Kidney (tissue), 14 donors: ENCODE results near the gene CCDC15. TPM values are rescaled to one million over a fixed set of nuclear protein-coding genes. Genes with fewer than 3 reads are reported as not detected.

ENCODE experiments used
- DNase-seq, 5 donors: peaks; one replicate each; pipeline ENCODE4 v3.0.0-alpha.2; 2013 to 2020
- FAIRE-seq: peaks from 2 replicates; lab custom pipeline; 2012; peaks lifted over from hg19 to GRCh38; lab: Jason Lieb, UNC
- H3K27ac ChIP-seq, 2 donors: one replicate each; pipeline ENCODE4 v1.7.0; 2013; ENCODE audit warnings: low read depth in 2 of 2, low read length in 2 of 2, inconsistent platforms in 1 of 2
- H3K27me3 ChIP-seq: one replicate; pipeline ENCODE4 v1.7.1; 2013; ENCODE audit warnings: low read length, inconsistent platforms; ENCODE audit not compliant: control insufficient read depth, insufficient read depth
- H3K36me3 ChIP-seq, 3 donors: one replicate each; pipeline versions ENCODE4 v1.7.0 to v1.7.1; 2013; ENCODE audit warnings: low read length in 3 of 3, control low read depth in 1 of 3, inconsistent platforms in 1 of 3; ENCODE audit not compliant: insufficient read depth in 3 of 3, control insufficient read depth in 2 of 3
- H3K4me1 ChIP-seq, 3 donors: one replicate each; pipeline versions ENCODE4 v1.7.0 to v1.7.1; 2013; ENCODE audit warnings: low read length in 3 of 3, inconsistent platforms in 1 of 3, low read depth in 1 of 3; ENCODE audit not compliant: control insufficient read depth in 2 of 3, insufficient read depth in 2 of 3
- H3K4me3 ChIP-seq, 3 donors: one replicate each; pipeline versions ENCODE4 v1.7.0 to v1.8.1; 2013; ENCODE audit warnings: low read length in 3 of 3, control low read depth in 1 of 3, inconsistent platforms in 1 of 3
- H3K9ac ChIP-seq, 3 donors: one replicate each; pipeline versions ENCODE4 v1.7.0 to v1.7.1; 2013; ENCODE audit warnings: low read length in 3 of 3, control low read depth in 1 of 3, inconsistent platforms in 1 of 3
- H3K9me3 ChIP-seq, 3 donors: one replicate each; pipeline versions ENCODE4 v1.7.0 to v1.7.1; 2013; ENCODE audit warnings: low read length in 3 of 3, control low read depth in 1 of 3, inconsistent platforms in 1 of 3; ENCODE audit not compliant: control insufficient read depth in 2 of 3, insufficient read depth in 1 of 3
- CTCF ChIP-seq: IDR thresholded peaks from 3 replicates; pipeline ENCODE4 v1.5.1; 2012; ENCODE audit warnings: mild to moderate bottlenecking, moderate library complexity, borderline replicate concordance; ENCODE audit not compliant: insufficient read depth; ENCODE audit errors: extremely low read depth
- intact Hi-C: fragments of 100-400 bp; cut with DNase I; formaldehyde crosslinking; loops from one replicate; pipeline ENCODE4 v1.11.1; 2022
- polyA plus RNA-seq: library from polyadenylated mRNA; stranded (reverse); fragments of 350-450 nt; fragmentation: Illumina TruSeq; extraction: RNeasy Lipid Tissue Mini Kit (QIAGEN cat#74804); gene quantifications from one replicate; pipeline ENCODE4 v1.2.3, GENCODE V29; 2014; ENCODE audit warnings: low read depth, low replicate concordance; ENCODE audit not compliant: insufficient read depth
- total RNA-seq: library from RNA; stranded (reverse); fragmentation: NEBNext Ultra II Directional; extraction: Animal tissue kit (Norgen Biotek cat#: 25700); gene quantifications from one replicate; pipeline ENCODE4 v1.2.1, GENCODE V29; 2021
- donor health status: control.
- donor health status: control.
- donor health status: control.
- donor health status: control.
- donor health status: control.
- donor health status: DM: yes; HTN: yes; CAD: no.
- donor health status: Normal renal cell carcinoma (clear cell type).

CCDC15 gene
- total and polyA plus RNA-seq, 2 donors from 2014 or later = 0.22 to 1.5 TPM

DNA sequence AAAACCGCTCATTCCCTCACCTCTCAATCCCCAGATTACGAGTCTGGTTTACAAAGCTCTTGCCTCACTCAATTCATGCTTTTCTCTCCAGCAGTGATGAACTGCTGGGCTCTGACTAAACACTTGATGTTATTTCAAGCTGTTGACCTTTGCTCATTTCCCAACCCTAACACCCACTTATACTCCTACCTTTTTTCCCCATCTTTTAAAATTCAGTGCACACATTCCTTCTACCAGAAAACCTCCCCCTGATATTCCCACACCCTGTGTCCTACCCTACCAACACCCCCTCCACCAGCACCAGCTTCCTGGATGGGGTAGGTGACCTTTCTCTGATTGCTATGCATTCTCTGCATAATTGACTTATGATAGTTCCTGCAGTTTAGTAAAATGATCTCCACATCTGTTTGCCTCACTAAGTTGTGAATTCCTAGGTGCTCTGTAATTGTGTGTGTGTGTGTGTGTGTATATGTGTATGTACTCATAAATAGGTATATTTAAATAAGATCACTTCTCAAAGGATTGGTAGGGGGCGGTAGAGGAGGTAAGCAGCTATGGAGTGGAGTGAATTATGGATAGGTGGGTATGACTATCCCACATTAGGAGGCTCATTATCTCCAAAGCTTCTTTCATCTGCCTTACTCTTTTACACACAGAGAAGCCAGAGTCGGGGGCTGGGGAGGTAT lies 19.0 kb upstream of the CCDC15 start:
- no peak for TF ChIP-seq CTCF
- Histone ChIP-seq H3K27me3 (no peaks in the 10 kb centered on the region), H3K9ac (no peak overlapping the region), H3K4me1 (no peaks in the 10 kb centered on the region), H3K27ac (no peak overlapping the region), H3K9me3 (no peaks in the 10 kb centered on the region), H3K4me3 (no peak overlapping the region), H3K36me3 (no peaks in the 10 kb centered on the region)
- no peak for FAIRE-seq
- peak in 3 of 5 donors; percentile 29 to 64 (median 33) for DNase-seq
- intact Hi-C loops = no loop called here

GRCh38 chr11:124935548-124936514 lies 18.2 kb upstream of the CCDC15 start, which contains the start of gene HEPACAM:
Gene HEPACAM, minus strand, starts transcription at chr11:124936047. Its CDS starts 41 bp downstream, at chr11:124936006.
- Histone ChIP-seq H3K27ac (no peak within 1 kb of the TSS), H3K36me3 (no peaks in the 10 kb centered on the region), H3K9ac (no peak within 1 kb of the TSS), H3K27me3 (no peaks in the 10 kb centered on the region), H3K4me1 (no peaks in the 10 kb centered on the region), H3K4me3 (no peak within 1 kb of the TSS), H3K9me3 (no peaks in the 10 kb centered on the region)
- FAIRE-seq (no peak), DNase-seq (no peak)
- intact Hi-C loops = no loop called here
- no peak for TF ChIP-seq CTCF

GRCh38 chr11:124937336-124937935 lies 16.6 kb upstream of the CCDC15 start:
- Histone ChIP-seq H3K9me3 (no peaks in the 10 kb centered on the region), H3K27ac (no peak overlapping the region), H3K4me3 (no peak overlapping the region), H3K36me3 (no peaks in the 10 kb centered on the region), H3K4me1 (no peaks in the 10 kb centered on the region), H3K9ac (no peak overlapping the region), H3K27me3 (no peaks in the 10 kb centered on the region)
- DNase-seq (no peak), FAIRE-seq (no peak)
- no peak for TF ChIP-seq CTCF
- intact Hi-C loops = no loop called here
